Measurements from ENCODE around the gene EXOSC5. TPM values are rescaled to one million over a fixed set of nuclear protein-coding genes. Genes with fewer than 3 reads are reported as not detected.

Gene EXOSC5
- total RNA-seq, 1 experiment from 2014 or later: 25.2 TPM

DNA sequence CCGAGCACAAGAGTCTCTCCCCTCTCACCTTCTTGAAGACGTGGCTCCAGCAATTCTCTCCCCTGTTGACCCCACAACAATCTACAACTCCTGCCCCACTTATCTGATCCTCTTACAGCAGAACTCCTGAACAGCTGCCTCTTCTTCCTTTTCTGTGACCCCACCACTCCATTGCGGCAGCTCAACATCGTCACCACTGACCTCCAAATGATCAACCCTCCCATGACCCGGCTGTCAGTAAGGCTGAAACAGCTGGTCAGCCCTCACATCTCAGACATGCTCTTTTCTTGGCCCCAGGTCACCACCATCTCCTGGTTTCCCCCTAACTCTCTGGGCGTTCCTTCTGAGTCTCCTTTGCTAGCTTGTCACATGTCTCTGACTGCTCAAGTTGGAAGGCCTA is 1.8 kb downstream of the EXOSC5 start:
- no TSS peak for BruUV-seq (replicated peaks)
- TF ChIP-seq, protein P1, sequence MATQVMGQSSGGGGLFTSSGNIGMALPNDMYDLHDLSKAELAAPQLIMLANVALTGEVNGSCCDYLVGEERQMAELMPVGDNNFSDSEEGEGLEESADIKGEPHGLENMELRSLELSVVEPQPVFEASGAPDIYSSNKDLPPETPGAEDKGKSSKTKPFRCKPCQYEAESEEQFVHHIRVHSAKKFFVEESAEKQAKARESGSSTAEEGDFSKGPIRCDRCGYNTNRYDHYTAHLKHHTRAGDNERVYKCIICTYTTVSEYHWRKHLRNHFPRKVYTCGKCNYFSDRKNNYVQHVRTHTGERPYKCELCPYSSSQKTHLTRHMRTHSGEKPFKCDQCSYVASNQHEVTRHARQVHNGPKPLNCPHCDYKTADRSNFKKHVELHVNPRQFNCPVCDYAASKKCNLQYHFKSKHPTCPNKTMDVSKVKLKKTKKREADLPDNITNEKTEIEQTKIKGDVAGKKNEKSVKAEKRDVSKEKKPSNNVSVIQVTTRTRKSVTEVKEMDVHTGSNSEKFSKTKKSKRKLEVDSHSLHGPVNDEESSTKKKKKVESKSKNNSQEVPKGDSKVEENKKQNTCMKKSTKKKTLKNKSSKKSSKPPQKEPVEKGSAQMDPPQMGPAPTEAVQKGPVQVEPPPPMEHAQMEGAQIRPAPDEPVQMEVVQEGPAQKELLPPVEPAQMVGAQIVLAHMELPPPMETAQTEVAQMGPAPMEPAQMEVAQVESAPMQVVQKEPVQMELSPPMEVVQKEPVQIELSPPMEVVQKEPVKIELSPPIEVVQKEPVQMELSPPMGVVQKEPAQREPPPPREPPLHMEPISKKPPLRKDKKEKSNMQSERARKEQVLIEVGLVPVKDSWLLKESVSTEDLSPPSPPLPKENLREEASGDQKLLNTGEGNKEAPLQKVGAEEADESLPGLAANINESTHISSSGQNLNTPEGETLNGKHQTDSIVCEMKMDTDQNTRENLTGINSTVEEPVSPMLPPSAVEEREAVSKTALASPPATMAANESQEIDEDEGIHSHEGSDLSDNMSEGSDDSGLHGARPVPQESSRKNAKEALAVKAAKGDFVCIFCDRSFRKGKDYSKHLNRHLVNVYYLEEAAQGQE (IDR thresholded peaks at IDR 0.05; ENCODE audit: insufficient read depth in 1 of 2, low read depth in 2 of 2, low read length in 1 of 2): no peak
- TF ChIP-seq, protein P2, sequence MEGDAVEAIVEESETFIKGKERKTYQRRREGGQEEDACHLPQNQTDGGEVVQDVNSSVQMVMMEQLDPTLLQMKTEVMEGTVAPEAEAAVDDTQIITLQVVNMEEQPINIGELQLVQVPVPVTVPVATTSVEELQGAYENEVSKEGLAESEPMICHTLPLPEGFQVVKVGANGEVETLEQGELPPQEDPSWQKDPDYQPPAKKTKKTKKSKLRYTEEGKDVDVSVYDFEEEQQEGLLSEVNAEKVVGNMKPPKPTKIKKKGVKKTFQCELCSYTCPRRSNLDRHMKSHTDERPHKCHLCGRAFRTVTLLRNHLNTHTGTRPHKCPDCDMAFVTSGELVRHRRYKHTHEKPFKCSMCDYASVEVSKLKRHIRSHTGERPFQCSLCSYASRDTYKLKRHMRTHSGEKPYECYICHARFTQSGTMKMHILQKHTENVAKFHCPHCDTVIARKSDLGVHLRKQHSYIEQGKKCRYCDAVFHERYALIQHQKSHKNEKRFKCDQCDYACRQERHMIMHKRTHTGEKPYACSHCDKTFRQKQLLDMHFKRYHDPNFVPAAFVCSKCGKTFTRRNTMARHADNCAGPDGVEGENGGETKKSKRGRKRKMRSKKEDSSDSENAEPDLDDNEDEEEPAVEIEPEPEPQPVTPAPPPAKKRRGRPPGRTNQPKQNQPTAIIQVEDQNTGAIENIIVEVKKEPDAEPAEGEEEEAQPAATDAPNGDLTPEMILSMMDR (IDR thresholded peaks at IDR 0.05): no peak
- no peak for TF ChIP-seq SIN3A (IDR thresholded peaks at IDR 0.05; ENCODE audit: borderline replicate concordance, insufficient read depth, low read depth, low read length)
- no peak for TF ChIP-seq TCF7L2 (IDR thresholded peaks at IDR 0.05; ENCODE audit: low read depth, low read length)
- ChIA-PET POLR2A (no interaction called here), CTCF (no interaction called here)
- no peaks in the 10 kb centered on the region for H3K4me1 ChIP-seq (ENCODE audit: control insufficient read depth, insufficient read depth, low read length)
- no peak overlapping the region for H3K4me3 ChIP-seq (ENCODE audit: low read depth in 2 of 2, low read length in 2 of 2)
- H3K9me3 ChIP-seq (ENCODE audit: control insufficient read depth, insufficient read depth, low read depth, low read length): no peaks in the 10 kb centered on the region
- no peak overlapping the region for H3K27ac ChIP-seq (ENCODE audit: low read length)
- intact Hi-C loops (cut with micrococcal nuclease; ENCODE audit: unreplicated experiment) (no loop called here), in situ Hi-C loops (cut with HindIII; ENCODE audit: low pct_unique_long_range_greater_than_20kb, low sequenced_read_pairs) (no loop called here)
- no peaks in the 10 kb centered on the region for H3K27me3 ChIP-seq (ENCODE audit: control insufficient read depth, insufficient read depth, low read length)
- no peak for DNase-seq (ENCODE audit: low read depth, low spot score)
- peaks cover 8% of the 10 kb centered on the region; the same call in 1 of the 2 replicates for H3K36me3 ChIP-seq (ENCODE audit: control insufficient read depth, insufficient read depth, low read length)
- ATAC-seq: no peak

DNA sequence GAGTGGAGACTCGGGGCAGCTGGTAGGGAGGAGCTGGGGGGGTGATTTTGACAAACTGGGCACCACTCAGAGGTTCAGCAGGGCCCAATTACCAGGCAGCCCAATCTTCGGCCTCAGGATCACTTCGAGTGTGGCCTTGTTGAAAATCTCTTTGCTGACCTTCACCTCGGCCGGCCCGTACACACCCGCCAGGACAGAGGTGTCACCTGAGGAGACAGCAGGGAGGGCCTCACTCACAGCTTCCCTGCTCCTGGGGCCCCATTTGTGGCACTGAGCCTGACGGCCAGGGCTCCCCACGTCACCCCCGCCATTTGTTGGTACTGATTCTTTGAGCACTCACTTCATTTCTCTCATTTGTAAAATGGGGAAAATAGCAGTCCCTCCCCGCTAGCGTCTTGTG is 4.4 kb downstream of the EXOSC5 start:
- H3K9me3 ChIP-seq (ENCODE audit: control insufficient read depth, insufficient read depth, low read depth, low read length): no peaks in the 10 kb centered on the region
- ATAC-seq: no peak
- intact Hi-C loops (cut with micrococcal nuclease; ENCODE audit: unreplicated experiment): no loop called here
- POLR2A ChIA-PET: no interaction called here
- CTCF ChIA-PET: no interaction called here
- in situ Hi-C loops (cut with HindIII; ENCODE audit: low pct_unique_long_range_greater_than_20kb, low sequenced_read_pairs): no loop called here
- no peak overlapping the region for H3K4me3 ChIP-seq (ENCODE audit: low read depth in 2 of 2, low read length in 2 of 2)
- no peak overlapping the region for H3K27ac ChIP-seq (ENCODE audit: low read length)
- H3K4me1 ChIP-seq (ENCODE audit: control insufficient read depth, insufficient read depth, low read length): no peaks in the 10 kb centered on the region
- BruUV-seq (replicated peaks): no TSS peak
- no peaks in the 10 kb centered on the region for H3K27me3 ChIP-seq (ENCODE audit: control insufficient read depth, insufficient read depth, low read length)
- no peak for DNase-seq (ENCODE audit: low read depth, low spot score)
- TF ChIP-seq, protein P1 (IDR thresholded peaks at IDR 0.05; ENCODE audit: insufficient read depth in 1 of 2, low read depth in 2 of 2, low read length in 1 of 2): no peak
- TF ChIP-seq, protein P2 (IDR thresholded peaks at IDR 0.05): no peak
- no peak for TF ChIP-seq POLR2AphosphoS5 (IDR thresholded peaks at IDR 0.05; ENCODE audit: low read depth, low read length)
- no peak for TF ChIP-seq TCF7L2 (IDR thresholded peaks at IDR 0.05; ENCODE audit: low read depth, low read length)
- no peak for TF ChIP-seq SIN3A (IDR thresholded peaks at IDR 0.05; ENCODE audit: borderline replicate concordance, insufficient read depth, low read depth, low read length)
- H3K36me3 ChIP-seq (ENCODE audit: control insufficient read depth, insufficient read depth, low read length): peaks cover 3% of the 10 kb centered on the region; the same call in 1 of the 2 replicates

Data from Panc1 (cell line).